Central memory CD4-positive, alpha-beta T cell (primary cell): ENCODE results near the gene CDC42BPB.
"Not testable (repeated sequence)": the region's sequence is repeated elsewhere in the genome, so short reads cannot be mapped to it uniquely, and the experiment has no call there.

ENCODE experiments used
- DNase-seq: peaks from one replicate; pipeline ENCODE4 v3.0.0; 2022

Gene CDC42BPB

GRCh38 chr14:103041464-103041863, 15.9 kb downstream of the CDC42BPB start:
- DNase-seq = no peak

- DNase-seq = no peak
Observed at GRCh38 chr14:103033681-103034096, 23.7 kb downstream of the CDC42BPB start.

GRCh38 chr14:103031956-103032355, 25.4 kb downstream of the CDC42BPB start:
- no peak for DNase-seq

GRCh38 chr14:103031566-103031911, 25.8 kb downstream of the CDC42BPB start:
- no peak for DNase-seq

DNA sequence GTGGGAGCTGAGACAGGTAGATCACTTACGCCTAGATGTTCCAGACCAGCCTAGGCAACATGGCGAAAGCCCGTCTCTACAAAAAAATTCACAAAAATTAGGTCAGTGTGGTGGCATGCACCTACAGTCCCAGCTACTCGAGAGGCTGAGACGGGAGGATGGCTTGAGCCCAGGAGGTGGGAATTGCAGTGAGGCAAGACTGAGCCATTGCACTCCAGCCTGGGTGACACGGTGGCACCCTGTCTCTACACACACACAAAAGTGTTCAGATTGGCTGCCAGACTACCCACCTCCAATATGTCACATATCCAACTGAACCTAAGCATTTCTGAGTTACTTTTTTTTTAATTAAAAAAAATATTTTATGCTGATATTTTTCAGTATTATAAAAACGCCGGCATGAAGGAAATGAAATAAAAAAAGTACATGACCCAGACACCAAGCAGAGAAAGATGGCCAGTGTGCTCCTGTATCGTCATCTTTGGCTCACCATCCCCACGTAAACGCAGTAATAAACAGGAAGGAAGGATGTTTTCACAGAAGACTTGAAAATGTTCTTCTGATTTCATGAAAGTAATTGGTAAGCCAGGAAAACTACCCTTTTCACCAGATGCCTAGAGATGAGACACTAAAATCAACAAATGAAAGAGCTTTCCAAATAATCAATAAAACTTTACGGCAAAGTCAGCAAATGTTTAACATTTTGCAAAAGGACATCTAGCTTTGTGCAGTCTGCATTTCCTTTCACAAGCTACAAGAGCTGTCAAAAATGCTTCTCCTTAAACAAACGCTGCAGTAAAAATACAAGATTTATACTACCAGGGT, 26.4 kb downstream of the CDC42BPB start:
- no peak for DNase-seq

- no peak for DNase-seq
Observed at GRCh38 chr14:103029936-103030335, 27.4 kb downstream of the CDC42BPB start.

DNA sequence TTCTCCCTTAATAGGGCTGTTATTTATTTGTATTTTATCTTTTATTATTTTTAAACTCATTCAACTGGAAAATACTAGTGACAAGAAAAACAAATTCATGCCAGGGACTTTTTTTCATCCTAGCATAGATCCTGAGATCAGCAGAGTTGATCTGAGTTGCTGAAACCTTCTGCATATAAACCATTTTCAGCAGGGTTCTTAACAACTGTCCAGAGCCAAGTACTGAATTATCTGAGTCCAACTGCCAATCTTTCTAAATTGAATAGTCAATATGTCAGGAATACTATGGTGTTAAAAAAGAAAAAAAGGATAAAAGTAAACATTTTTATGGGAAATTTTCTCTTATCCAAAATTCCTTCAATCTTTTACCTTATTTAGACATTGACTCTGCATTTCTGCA, 28.6 kb downstream of the CDC42BPB start:
- DNase-seq = no peak

DNA sequence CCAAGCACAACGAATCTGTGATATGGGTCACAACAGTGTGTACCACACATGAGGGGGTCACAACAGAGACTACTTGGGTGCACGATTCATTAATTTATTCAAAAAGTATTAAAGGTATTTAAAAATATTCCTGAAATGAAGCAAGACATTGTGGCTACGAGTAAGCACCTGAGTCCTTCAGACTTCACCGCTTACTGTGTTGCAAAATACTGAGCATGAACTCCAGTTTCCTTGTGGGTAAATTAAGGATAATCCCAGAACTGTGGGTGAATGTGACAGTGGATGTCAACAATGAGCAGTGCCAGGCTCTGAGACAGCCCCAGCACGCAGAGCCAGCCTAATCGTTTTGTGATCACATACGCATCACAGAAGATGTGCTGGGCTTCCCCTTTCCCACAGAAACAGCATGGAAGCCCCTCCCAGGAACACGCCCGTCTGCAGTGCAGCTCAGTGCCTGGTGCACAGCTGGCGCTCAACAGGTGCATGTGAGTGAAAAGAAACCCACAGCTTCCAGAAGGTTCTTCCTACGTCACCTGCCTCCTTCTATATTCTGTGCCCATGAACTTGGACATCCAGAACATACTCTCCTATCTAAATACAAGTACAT, 29.1 kb downstream of the CDC42BPB start:
- DNase-seq = no peak

- no peak for DNase-seq
Observed at GRCh38 chr14:103027451-103027850, 29.9 kb downstream of the CDC42BPB start.

DNA sequence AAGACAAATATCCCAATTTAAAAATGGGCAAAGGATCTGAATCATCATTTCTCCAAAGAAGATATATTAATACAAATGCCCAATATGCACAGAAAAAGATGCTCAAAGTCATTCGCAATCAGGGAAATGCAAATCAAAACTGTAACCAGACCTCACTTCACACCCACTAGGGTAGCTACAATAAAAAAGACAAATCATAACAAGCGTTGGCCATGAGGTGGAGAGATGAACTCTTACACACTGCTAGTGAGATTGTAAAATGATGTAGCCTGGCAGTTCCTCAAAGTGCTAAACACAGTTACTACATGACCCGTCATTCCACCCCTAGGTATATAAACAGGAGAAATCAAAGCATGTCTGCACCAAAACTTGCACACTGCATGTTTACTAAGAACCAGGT, 30.4 kb downstream of the CDC42BPB start:
- no peak for DNase-seq

- not testable (repeated sequence) for DNase-seq
Observed at GRCh38 chr14:103026196-103026595, 31.2 kb downstream of the CDC42BPB start.

- DNase-seq = no peak
Observed at GRCh38 chr14:103023881-103024473, 33.4 kb downstream of the CDC42BPB start.

DNA sequence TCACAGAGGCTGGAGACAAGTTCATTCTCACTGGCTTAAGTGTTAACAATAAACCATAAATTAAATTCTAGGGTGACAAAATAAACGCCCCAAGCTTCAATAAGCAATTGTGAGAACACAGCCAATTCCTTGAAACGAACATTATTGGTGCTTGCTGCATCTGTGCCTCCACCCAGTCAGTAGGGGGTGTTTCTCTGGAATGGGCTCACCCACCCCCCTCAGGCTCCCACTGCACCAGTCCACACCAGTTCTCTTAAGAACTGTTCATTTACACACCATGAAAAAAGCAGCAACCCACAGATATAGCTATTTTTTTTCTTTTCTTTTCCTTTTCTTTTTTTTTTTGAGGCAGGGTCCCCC, 34.7 kb downstream of the CDC42BPB start:
- no peak for DNase-seq

- no peak for DNase-seq
Observed at GRCh38 chr14:103022002-103022684, 35.2 kb downstream of the CDC42BPB start.

GRCh38 chr14:103021684-103022001, 35.7 kb downstream of the CDC42BPB start:
- DNase-seq = no peak

DNA sequence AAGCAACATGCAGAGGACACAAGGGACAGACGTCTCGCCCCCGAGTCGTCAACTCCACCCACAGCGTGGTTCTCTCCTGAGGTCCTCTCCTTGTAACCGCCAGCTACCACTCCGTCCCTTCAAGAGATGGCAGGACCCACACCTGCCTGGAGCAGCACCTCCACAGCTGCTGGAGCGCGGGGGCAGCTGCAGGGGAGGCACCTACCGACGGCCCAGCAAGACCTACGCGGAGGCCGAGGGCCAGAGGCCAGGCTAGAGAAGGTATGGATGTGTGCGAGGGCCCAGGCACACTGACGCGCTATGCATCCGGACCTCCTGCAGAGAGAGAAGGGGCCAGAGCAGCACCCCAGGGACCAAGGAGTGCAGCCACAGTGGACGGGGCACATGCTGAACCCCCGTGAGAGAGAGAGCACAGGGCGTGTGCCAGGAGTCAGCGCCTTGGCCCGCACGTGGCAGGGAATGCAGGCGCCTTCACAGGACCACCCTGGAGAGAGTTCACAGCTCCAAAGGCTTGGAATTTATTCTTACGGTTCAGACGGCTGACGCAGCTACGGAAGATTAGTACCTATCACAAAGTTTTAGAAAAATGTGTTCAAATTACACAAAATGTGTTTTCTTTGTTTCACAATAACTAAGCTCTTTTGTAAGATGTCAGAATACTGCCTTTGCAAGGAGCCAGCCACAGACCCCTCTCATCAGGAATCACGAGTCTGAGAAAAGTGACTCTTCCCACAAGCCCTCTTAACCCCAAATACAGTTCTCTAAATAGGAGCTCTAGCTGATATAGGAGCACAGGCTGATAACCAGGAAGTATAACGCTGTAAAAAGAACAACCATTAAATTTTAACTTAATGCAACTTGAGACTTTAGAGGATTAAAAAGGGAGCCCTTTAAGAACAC, 36.8 kb downstream of the CDC42BPB start:
- DNase-seq = no peak

DNA sequence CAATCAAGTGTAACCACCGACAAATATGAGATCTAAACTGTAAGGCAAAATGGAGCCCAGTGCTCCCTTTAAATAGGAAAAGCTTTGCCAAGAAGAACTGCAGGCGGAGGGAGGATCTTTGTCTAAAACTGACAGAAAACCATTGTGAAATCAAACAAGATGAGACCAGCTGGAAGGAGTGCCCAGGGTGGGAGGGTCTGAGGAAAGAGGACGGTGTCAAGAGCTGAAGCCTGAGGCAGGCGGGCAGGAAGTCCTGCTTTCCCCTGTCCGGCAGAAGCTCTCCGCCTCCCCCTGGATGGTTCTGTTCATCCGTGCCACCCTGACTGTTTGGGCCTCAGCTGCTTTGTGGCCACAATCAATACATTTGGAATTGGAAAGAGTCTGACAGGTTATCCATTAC, 37.5 kb downstream of the CDC42BPB start:
- no peak for DNase-seq

- DNase-seq = no peak
Observed at GRCh38 chr14:103019236-103019635, 38.1 kb downstream of the CDC42BPB start.

- DNase-seq = no peak
Observed at GRCh38 chr14:103016594-103016993, 40.8 kb downstream of the CDC42BPB start.

- no peak for DNase-seq
Observed at GRCh38 chr14:103016071-103016470, 41.3 kb downstream of the CDC42BPB start.

- no peak for DNase-seq
Observed at GRCh38 chr14:103015426-103015825, 41.9 kb downstream of the CDC42BPB start.

GRCh38 chr14:103014466-103015228, 42.7 kb downstream of the CDC42BPB start:
- no peak for DNase-seq
